HUES48 (cell line): ENCODE measurements around the gene TULP4.

Experiments used
- H3K27ac ChIP-seq: one replicate; pipeline ENCODE4 v1.7.0; 2013; ENCODE audit warnings: low read depth, low read length, inconsistent platforms
- H3K27me3 ChIP-seq: 2 replicates; pipeline ENCODE4 v1.6.1; 2013; ENCODE audit warnings: mild to moderate bottlenecking, low read length; ENCODE audit not compliant: control insufficient read depth, insufficient read depth
- H3K36me3 ChIP-seq: 2 replicates; pipeline ENCODE4 v1.6.1; 2013; ENCODE audit warnings: low read length; ENCODE audit not compliant: control insufficient read depth, insufficient read depth
- H3K4me1 ChIP-seq: 2 replicates; pipeline ENCODE4 v1.6.1; 2013; ENCODE audit warnings: mild to moderate bottlenecking, low read length; ENCODE audit not compliant: control insufficient read depth, insufficient read depth
- H3K4me3 ChIP-seq: 2 replicates; pipeline ENCODE4 v1.5.1; 2013; ENCODE audit warnings: mild to moderate bottlenecking, low read depth, low read length
- H3K9ac ChIP-seq: 2 replicates; pipeline ENCODE4 v1.6.1; 2013; ENCODE audit warnings: mild to moderate bottlenecking, low read depth, low read length, moderate library complexity
- H3K9me3 ChIP-seq: 2 replicates; pipeline ENCODE4 v1.6.1; 2013; ENCODE audit warnings: low read length; ENCODE audit not compliant: control insufficient read depth, insufficient read depth

The TULP4 gene

DNA sequence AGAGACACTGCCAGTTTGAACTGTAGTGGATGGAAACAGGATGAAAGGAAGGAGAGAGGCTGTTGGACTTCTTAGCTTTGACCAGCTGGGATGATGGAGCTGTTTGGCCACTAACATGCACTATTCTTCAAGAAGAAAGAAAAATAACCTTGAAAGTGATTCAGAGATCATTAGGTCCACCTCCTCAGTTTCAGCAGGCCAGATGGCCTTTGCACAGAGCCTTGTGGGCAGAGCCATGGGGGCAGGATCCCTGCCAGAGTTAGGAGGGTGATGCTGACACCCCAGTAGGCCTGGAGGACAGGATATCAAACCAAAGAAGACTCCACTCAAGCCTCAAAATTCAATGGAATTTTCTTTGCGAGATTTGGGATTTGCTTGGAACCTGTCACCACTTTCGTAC is 173.2 kb downstream of the TULP4 start:
- no peaks in the 10 kb centered on the region for H3K27me3 ChIP-seq
- no peaks in the 10 kb centered on the region for H3K4me1 ChIP-seq
- H3K9me3 ChIP-seq, result no peaks in the 10 kb centered on the region
- no peak overlapping the region for H3K27ac ChIP-seq
- H3K4me3 ChIP-seq, result no peak overlapping the region
- H3K36me3 ChIP-seq, result peaks cover 22% of the 10 kb centered on the region; the same call in 1 of the 2 replicates
- H3K9ac ChIP-seq, result no peak overlapping the region

DNA sequence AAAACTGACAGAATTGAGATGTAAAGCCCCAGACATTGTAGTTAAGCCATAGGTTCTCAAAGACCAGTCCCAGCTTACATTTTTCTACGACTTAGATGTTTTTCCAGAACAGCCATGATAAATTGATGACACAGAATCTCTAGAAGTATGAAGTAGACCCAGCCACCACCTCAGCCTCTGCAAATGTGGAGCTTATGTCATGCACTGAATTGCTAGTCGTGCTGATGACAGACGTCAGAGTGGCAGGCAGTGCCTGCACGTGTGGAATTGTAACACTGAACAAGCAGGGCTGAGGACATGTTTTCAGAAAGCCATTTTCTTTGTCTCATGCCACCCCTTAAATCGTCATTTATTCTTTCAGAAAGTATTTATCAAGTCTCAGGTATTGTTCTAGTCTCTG is 175.2 kb downstream of the TULP4 start:
- Histone ChIP-seq H3K27ac (no peak overlapping the region), H3K36me3 (peaks cover 10% of the 10 kb centered on the region; the same call in 1 of the 2 replicates)

DNA sequence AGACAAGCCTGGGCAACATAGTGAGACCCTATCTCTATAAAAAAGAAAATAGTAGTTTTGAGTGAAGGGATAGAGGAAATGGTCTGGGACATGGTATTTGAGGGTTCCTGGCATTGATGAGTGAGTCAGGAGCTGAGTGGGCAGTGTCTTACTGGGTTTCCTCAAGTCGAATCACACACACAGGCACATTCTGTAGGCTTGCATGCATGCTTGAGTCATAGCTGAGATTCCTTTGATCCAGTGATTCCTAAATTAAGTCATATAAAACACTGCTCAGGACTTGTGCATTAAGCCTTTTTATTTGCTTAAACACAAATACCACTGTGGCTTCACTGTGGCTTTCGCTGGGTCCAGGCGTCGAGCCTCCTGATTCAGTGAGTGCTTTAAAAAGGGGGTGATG is 175.8 kb downstream of the TULP4 start:
- H3K9ac ChIP-seq, result no peak overlapping the region
- no peaks in the 10 kb centered on the region for H3K4me1 ChIP-seq
- H3K4me3 ChIP-seq, result no peak overlapping the region
- H3K27ac ChIP-seq, result no peak overlapping the region
- H3K27me3 ChIP-seq, result no peaks in the 10 kb centered on the region
- H3K36me3 ChIP-seq, result peaks cover 4% of the 10 kb centered on the region; the same call in 1 of the 2 replicates
- no peaks in the 10 kb centered on the region for H3K9me3 ChIP-seq

More for the DNA sequence above, 175.2 kb downstream of the TULP4 start:
- Histone ChIP-seq H3K4me1 (no peaks in the 10 kb centered on the region), H3K4me3 (no peak overlapping the region), H3K9me3 (no peaks in the 10 kb centered on the region), H3K27me3 (no peaks in the 10 kb centered on the region), H3K9ac (no peak overlapping the region)

DNA sequence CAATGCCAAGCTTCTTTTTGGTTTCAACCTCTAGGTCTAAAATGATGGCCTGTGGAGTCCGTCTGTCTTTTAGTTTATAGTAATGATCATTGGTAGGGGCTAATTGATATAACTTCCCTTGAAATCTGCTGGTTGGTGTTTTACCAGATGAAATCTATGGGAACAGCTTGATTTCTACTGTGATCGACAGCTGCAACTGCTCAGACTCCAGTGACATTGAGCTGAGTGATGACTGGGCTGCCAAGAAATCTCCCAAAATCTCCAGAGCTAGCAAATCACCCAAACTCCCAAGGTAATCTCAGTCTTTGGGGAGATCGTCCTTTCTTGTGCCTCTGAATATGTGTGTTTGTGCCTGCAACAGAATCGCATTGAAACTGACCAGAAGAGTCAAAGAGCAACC is 177.2 kb downstream of the TULP4 start:
- H3K27ac ChIP-seq, result no peak overlapping the region
- no peak overlapping the region for H3K9ac ChIP-seq
- no peaks in the 10 kb centered on the region for H3K4me1 ChIP-seq
- no peak overlapping the region for H3K4me3 ChIP-seq
- no peaks in the 10 kb centered on the region for H3K27me3 ChIP-seq
- peaks cover 12% of the 10 kb centered on the region for H3K36me3 ChIP-seq
- no peaks in the 10 kb centered on the region for H3K9me3 ChIP-seq

DNA sequence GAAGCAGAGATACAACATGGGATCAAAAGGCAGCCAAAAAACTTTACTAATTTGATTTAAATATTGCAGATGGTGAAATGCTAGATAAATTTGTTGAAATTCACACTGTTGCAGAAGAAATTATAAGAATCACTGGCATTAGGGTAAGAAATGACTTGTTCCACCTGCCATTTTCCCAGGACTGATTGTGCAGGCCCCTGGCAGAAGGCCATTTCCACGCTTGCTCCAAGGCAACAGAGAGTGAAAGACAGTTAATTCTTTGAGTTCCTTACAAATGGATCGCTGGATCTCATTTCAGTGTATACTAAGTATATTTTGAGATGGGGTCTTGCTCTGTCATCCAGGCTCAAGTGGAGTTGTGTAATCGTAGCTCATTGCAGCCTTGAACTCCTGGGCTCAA is 180.6 kb downstream of the TULP4 start:
- no peak overlapping the region for H3K27ac ChIP-seq
- peaks cover 19% of the 10 kb centered on the region for H3K36me3 ChIP-seq
- no peak overlapping the region for H3K4me3 ChIP-seq
- no peak overlapping the region for H3K9ac ChIP-seq
- H3K4me1 ChIP-seq, result no peaks in the 10 kb centered on the region
- H3K27me3 ChIP-seq, result no peaks in the 10 kb centered on the region
- no peaks in the 10 kb centered on the region for H3K9me3 ChIP-seq

DNA sequence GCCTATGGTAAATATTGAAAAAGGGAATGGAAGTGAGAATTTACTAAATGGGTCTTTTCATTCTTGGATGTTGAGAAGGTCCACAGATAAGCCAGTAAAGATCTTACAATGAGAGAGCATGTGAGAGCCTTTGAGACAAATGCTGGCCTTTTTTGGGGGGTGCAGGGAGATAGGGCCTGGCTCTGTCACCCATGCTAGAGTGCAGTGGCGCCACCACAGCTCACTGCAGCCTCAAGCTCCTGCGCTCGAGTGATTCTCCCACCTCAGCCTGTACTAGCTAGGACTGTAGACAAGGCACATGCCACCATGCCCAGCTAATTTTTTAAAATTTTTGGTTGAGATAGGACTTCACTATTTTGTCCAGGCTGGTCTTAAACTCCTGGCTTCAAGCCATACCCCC is 184.4 kb downstream of the TULP4 start:
- H3K27me3 ChIP-seq, result no peaks in the 10 kb centered on the region
- peaks cover 50% of the 10 kb centered on the region for H3K36me3 ChIP-seq
- no peak overlapping the region for H3K27ac ChIP-seq
- H3K4me3 ChIP-seq, result no peak overlapping the region
- H3K9ac ChIP-seq, result no peak overlapping the region
- no peaks in the 10 kb centered on the region for H3K4me1 ChIP-seq
- no peaks in the 10 kb centered on the region for H3K9me3 ChIP-seq

DNA sequence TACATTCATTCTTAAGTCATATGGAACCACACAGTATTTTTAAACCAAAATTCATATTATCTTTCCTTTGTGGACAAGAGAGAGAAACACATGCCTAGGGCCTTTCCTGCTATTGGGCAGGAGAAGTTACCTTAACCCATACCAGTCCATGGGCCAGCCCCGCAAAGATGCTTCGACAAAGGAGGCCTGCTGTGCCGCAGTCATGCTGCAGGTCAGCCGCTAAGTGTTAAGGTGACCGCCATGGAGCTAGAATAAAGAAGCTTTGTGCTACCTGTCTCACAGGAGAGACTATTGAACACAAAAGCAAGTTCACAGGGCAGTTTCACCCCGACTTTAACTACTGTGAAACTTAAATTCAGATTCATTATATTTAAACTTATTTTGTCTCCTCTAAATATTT is 185.4 kb downstream of the TULP4 start:
- H3K36me3 ChIP-seq, result peaks cover 56% of the 10 kb centered on the region
- no peak overlapping the region for H3K9ac ChIP-seq
- H3K27ac ChIP-seq, result no peak overlapping the region
- no peaks in the 10 kb centered on the region for H3K4me1 ChIP-seq
- H3K27me3 ChIP-seq, result no peaks in the 10 kb centered on the region
- no peaks in the 10 kb centered on the region for H3K9me3 ChIP-seq
- no peak overlapping the region for H3K4me3 ChIP-seq

DNA sequence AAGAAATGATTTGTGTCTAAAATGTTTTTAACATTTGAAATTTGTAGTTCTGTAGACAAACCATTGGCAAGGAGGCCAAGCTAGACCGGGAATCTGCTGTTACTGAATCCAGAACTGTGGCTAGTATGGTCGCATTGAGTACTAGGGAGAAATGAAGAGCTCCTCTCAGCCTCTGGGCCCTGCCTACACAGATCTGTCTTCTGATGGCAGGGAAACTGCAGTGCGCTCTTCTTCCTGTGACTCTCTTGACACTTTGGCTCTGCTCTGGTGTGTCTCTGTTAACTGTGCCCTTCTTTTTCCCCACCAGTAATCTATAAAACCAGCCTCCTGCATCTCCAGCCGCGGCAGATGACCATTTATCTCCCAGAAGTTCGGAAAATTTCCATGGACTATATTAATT is 186.1 kb downstream of the TULP4 start:
- no peak overlapping the region for H3K4me3 ChIP-seq
- H3K9ac ChIP-seq, result no peak overlapping the region
- H3K9me3 ChIP-seq, result no peaks in the 10 kb centered on the region
- no peak overlapping the region for H3K27ac ChIP-seq
- no peaks in the 10 kb centered on the region for H3K4me1 ChIP-seq
- H3K27me3 ChIP-seq, result no peaks in the 10 kb centered on the region
- H3K36me3 ChIP-seq, result peaks cover 61% of the 10 kb centered on the region

DNA sequence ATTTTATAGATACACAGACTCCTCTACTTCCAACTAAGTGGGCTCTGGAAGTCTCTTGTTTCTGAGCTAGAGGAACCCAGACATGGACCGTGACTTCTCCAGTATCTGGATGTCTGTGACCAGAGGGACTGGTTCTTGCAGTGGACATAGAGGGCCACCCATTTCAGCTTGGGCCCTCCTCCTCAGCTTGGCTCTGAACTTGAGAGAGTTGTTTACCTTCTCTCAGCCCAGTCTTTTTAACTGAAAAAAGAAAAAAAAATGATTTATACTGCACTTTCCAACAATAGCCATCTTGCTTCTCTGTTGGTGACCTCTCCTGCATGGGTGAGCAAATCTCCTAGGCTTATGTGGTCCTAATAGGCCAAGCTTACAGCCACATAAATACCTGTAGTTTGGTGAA is 187.3 kb downstream of the TULP4 start:
- H3K4me3 ChIP-seq, result no peak overlapping the region
- no peak overlapping the region for H3K9ac ChIP-seq
- H3K36me3 ChIP-seq, result peaks cover 52% of the 10 kb centered on the region
- no peaks in the 10 kb centered on the region for H3K27me3 ChIP-seq
- no peaks in the 10 kb centered on the region for H3K4me1 ChIP-seq
- H3K9me3 ChIP-seq, result no peaks in the 10 kb centered on the region
- no peak overlapping the region for H3K27ac ChIP-seq

DNA sequence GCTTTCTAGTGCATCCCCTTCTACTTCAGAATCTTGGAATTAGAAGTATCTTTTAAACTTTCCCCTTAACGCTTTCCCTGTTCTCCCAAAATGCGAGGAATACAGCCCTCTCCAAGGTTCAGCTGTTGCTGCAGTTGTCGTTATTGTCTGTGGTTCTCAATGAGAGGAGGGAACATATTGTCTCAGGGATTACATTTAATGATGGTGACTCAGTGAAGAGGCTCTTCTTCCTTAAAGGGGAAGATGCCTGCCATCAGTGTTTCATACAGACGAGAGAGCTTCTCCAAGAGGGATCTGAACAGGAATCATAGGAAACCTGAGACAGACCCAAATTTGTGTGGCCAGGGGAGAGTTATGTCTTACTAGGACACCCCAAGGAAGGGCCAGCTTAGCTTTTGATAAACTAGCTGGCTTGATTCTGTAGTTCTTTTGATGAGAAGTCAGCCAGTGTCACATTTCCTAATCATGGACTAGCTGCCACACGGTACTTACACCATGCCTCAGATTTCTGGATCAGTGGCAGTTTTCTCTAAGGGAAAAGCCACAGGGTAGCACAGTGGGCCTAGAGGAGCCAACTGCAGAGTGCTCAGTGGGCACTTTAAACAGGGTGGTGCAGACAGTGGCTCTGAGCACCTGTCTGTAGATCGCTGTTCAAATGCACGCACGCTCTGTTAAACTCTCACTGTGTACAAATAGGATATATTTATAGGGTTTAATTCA is 187.9 kb downstream of the TULP4 start:
- no peaks in the 10 kb centered on the region for H3K9me3 ChIP-seq
- H3K4me3 ChIP-seq, result no peak overlapping the region
- H3K9ac ChIP-seq, result no peak overlapping the region
- H3K36me3 ChIP-seq, result peaks cover 47% of the 10 kb centered on the region
- H3K4me1 ChIP-seq, result no peaks in the 10 kb centered on the region
- H3K27me3 ChIP-seq, result no peaks in the 10 kb centered on the region
- H3K27ac ChIP-seq, result no peak overlapping the region

DNA sequence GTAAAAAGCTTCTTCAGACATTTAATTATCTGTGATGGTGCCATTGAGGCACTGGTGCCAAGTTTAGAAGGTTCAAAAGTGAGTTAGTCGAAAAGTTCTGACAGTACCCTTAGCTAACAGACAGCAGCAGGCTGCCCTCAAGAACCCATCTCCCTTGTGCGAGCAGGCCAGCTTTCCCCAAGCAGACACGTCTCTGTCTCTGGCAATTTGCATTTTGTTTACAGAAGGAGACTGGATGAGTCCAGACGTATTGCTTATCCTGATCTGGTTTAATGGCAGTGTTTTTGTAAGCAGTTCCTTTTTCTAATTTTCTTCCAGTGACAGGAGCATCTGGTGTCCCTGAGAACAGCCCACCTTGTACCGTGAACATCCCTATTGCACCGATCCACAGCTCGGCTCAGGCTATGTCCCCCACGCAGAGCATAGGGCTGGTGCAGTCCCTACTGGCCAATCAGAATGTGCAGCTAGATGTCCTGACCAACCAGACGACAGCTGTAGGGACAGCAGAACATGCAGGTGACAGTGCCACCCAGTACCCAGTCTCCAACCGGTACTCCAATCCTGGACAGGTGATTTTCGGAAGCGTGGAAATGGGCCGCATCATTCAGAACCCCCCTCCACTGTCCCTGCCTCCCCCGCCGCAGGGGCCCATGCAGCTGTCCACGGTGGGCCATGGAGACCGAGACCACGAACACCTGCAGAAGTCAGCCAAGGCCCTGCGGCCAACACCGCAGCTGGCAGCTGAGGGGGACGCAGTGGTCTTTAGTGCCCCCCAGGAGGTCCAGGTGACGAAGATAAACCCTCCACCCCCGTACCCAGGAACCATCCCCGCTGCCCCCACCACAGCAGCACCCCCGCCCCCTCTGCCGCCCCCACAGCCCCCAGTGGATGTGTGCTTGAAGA is 189.3 kb downstream of the TULP4 start:
- Histone ChIP-seq H3K27me3 (no peaks in the 10 kb centered on the region), H3K4me3 (no peak overlapping the region), H3K9me3 (no peaks in the 10 kb centered on the region), H3K27ac (no peak overlapping the region), H3K36me3 (peaks cover 45% of the 10 kb centered on the region), H3K9ac (no peak overlapping the region), H3K4me1 (no peaks in the 10 kb centered on the region)
